ACC112 (cell line): Measurements from ENCODE around the gene DCAF12L2.
"Not testable (repeated sequence)": the region's sequence is repeated elsewhere in the genome, so short reads cannot be mapped to it uniquely, and the experiment has no call there.

ENCODE experiments used
- H2AFZ ChIP-seq: fragments of 200-600 bp; sonication (generic); one replicate; pipeline ENCODE4 v1.6.0; 2017; ENCODE audit warnings: antibody characterized with exemption, low read length; ENCODE audit not compliant: unreplicated experiment
- H3K27ac ChIP-seq: fragments of 200-600 bp; sonication (generic); 2 replicates; pipeline ENCODE4 v1.5.1; 2014; ENCODE audit warnings: low read depth, mild to moderate bottlenecking, antibody characterized with exemption, low read length, moderate library complexity
- H3K27me3 ChIP-seq: fragments of 200-600 bp; sonication (generic); 2 replicates; pipeline ENCODE4 v1.6.1; 2014; ENCODE audit warnings: mild to moderate bottlenecking, antibody characterized with exemption, low read length, moderate library complexity, mixed read lengths; ENCODE audit not compliant: insufficient read depth
- H3K36me3 ChIP-seq: fragments of 200-600 bp; sonication (generic); 2 replicates; pipeline ENCODE4 v1.6.1; 2016; ENCODE audit warnings: mild to moderate bottlenecking, antibody characterized with exemption, low read length, moderate library complexity, mixed read lengths; ENCODE audit not compliant: insufficient read depth
- H3K4me1 ChIP-seq: fragments of 200-600 bp; sonication (generic); one replicate; pipeline ENCODE4 v1.6.1; 2016; ENCODE audit warnings: low read length, mixed read lengths; ENCODE audit not compliant: insufficient read depth, unreplicated experiment, control insufficient read depth
- H3K4me3 ChIP-seq: fragments of 200-600 bp; sonication (generic); 2 replicates; pipeline ENCODE4 v1.5.1; 2014; ENCODE audit warnings: mild to moderate bottlenecking, low read depth, low read length
- H3K79me2 ChIP-seq: fragments of 200-600 bp; sonication (generic); one replicate; pipeline ENCODE4 v1.6.0; 2016; ENCODE audit warnings: low read length; ENCODE audit not compliant: control insufficient read depth, unreplicated experiment, insufficient read depth

The DCAF12L2 gene

GRCh38 chrX:126165721-126166461 lies at the start of gene DCAF12L2:
DCAF12L2 (minus strand) TSS chrX:126166289; CDS start chrX:126165924, 365 bp downstream.
- Histone ChIP-seq H3K4me3 (no peak within 1 kb of the TSS), H3K27me3 (no peaks in the 10 kb centered on the region), H3K27ac (no peak within 1 kb of the TSS), H3K36me3 (no peaks in the 10 kb centered on the region), H3K4me1 (no peaks in the 10 kb centered on the region), H3K79me2 (no peaks in the 10 kb centered on the region), H2AFZ (no peak within 1 kb of the TSS)

GRCh38 chrX:126190888-126191287 lies 24.8 kb upstream of the DCAF12L2 start:
- H3K27ac ChIP-seq, H3K4me1 ChIP-seq, H3K4me3 ChIP-seq, H3K27me3 ChIP-seq, H3K36me3 ChIP-seq, H3K79me2 ChIP-seq, H2AFZ ChIP-seq: not testable (repeated sequence)

- no peak overlapping the region for H2AFZ ChIP-seq
- H3K4me3 ChIP-seq: no peak overlapping the region
- H3K27ac ChIP-seq: no peak overlapping the region
- no peaks in the 10 kb centered on the region for H3K79me2 ChIP-seq
- H3K27me3 ChIP-seq: no peaks in the 10 kb centered on the region
- no peaks in the 10 kb centered on the region for H3K36me3 ChIP-seq
- H3K4me1 ChIP-seq: no peaks in the 10 kb centered on the region
Observed at GRCh38 chrX:126177133-126177840, 11.2 kb upstream of the DCAF12L2 start.

GRCh38 chrX:126170720-126171119 lies 4.6 kb upstream of the DCAF12L2 start:
- no peak overlapping the region for H3K27ac ChIP-seq
- no peaks in the 10 kb centered on the region for H3K36me3 ChIP-seq
- H2AFZ ChIP-seq: no peak overlapping the region
- no peaks in the 10 kb centered on the region for H3K79me2 ChIP-seq
- no peak overlapping the region for H3K4me3 ChIP-seq
- H3K27me3 ChIP-seq: no peaks in the 10 kb centered on the region
- H3K4me1 ChIP-seq: no peaks in the 10 kb centered on the region

GRCh38 chrX:126167560-126167959 lies 1.5 kb upstream of the DCAF12L2 start:
- Histone ChIP-seq H3K36me3 (no peaks in the 10 kb centered on the region), H3K4me3 (no peak overlapping the region), H3K79me2 (no peaks in the 10 kb centered on the region), H3K27me3 (no peaks in the 10 kb centered on the region), H3K4me1 (no peaks in the 10 kb centered on the region), H2AFZ (no peak overlapping the region), H3K27ac (no peak overlapping the region)

GRCh38 chrX:126165401-126165720 lies 728 bp downstream of the DCAF12L2 start:
- no peaks in the 10 kb centered on the region for H3K36me3 ChIP-seq
- H2AFZ ChIP-seq: no peak overlapping the region
- H3K4me1 ChIP-seq: no peaks in the 10 kb centered on the region
- no peak overlapping the region for H3K4me3 ChIP-seq
- no peak overlapping the region for H3K27ac ChIP-seq
- no peaks in the 10 kb centered on the region for H3K27me3 ChIP-seq
- no peaks in the 10 kb centered on the region for H3K79me2 ChIP-seq

- H3K27ac ChIP-seq: no peak overlapping the region
- H3K4me1 ChIP-seq: no peaks in the 10 kb centered on the region
- H3K36me3 ChIP-seq: no peaks in the 10 kb centered on the region
- no peak overlapping the region for H2AFZ ChIP-seq
- H3K27me3 ChIP-seq: no peaks in the 10 kb centered on the region
- H3K4me3 ChIP-seq: no peak overlapping the region
- no peaks in the 10 kb centered on the region for H3K79me2 ChIP-seq
Observed at GRCh38 chrX:126164689-126165400, 1.2 kb downstream of the DCAF12L2 start.

GRCh38 chrX:126164226-126164625 lies 1.9 kb downstream of the DCAF12L2 start:
- H2AFZ ChIP-seq: no peak overlapping the region
- no peak overlapping the region for H3K4me3 ChIP-seq
- H3K27me3 ChIP-seq: no peaks in the 10 kb centered on the region
- H3K27ac ChIP-seq: no peak overlapping the region
- H3K36me3 ChIP-seq: no peaks in the 10 kb centered on the region
- no peaks in the 10 kb centered on the region for H3K79me2 ChIP-seq
- no peaks in the 10 kb centered on the region for H3K4me1 ChIP-seq

- Histone ChIP-seq H3K36me3 (no peaks in the 10 kb centered on the region), H3K27ac (no peak overlapping the region), H2AFZ (no peak overlapping the region), H3K4me1 (no peaks in the 10 kb centered on the region), H3K79me2 (no peaks in the 10 kb centered on the region), H3K27me3 (no peaks in the 10 kb centered on the region), H3K4me3 (no peak overlapping the region)
Observed at GRCh38 chrX:126141014-126141413, 25.1 kb downstream of the DCAF12L2 start.

- H2AFZ ChIP-seq: no peak overlapping the region
- no peak overlapping the region for H3K4me3 ChIP-seq
- H3K27ac ChIP-seq: no peak overlapping the region
- no peaks in the 10 kb centered on the region for H3K27me3 ChIP-seq
- H3K36me3 ChIP-seq: no peaks in the 10 kb centered on the region
- no peaks in the 10 kb centered on the region for H3K79me2 ChIP-seq
- no peaks in the 10 kb centered on the region for H3K4me1 ChIP-seq
Observed at GRCh38 chrX:126137899-126138298, 28.2 kb downstream of the DCAF12L2 start.
